H1 (cell line): ENCODE data around the gene ZBTB43. TPM values are rescaled to one million over a fixed set of nuclear protein-coding genes. Genes with fewer than 3 reads are reported as not detected.
A peak's percentile ranks its signal among the peaks of the same experiment; 100 is the strongest.

Experiments used
- CTCF ChIA-PET: fragments of 300-600 bp; sonication (Branson Sonifier 250); formaldehyde crosslinking; loops from one replicate; lab custom pipeline; 2021; ENCODE audit not compliant: partially characterized antibody; lab: Charles Lee
- POLR2A ChIA-PET: fragments of 300-600 bp; sonication (Branson Sonifier 250); formaldehyde crosslinking; loops from one replicate; lab custom pipeline; 2021; ENCODE audit warnings: inconsistent platforms; ENCODE audit not compliant: partially characterized antibody; lab: Charles Lee
- DNase-seq, 2 experiments: peaks; one replicate each; pipeline versions ENCODE4 v3.0.0 to v3.0.0-alpha.2; 2010 to 2022; ENCODE audit warnings: low spot score in 2 of 2, low read depth in 1 of 2, mixed read lengths in 1 of 2
- FAIRE-seq: peaks from 2 replicates; lab custom pipeline; 2011; peaks lifted over from hg19 to GRCh38; lab: Jason Lieb, UNC
- H2AFZ ChIP-seq: 2 replicates; pipeline ENCODE4 v1.8.1; 2012; ENCODE audit warnings: low read length, inconsistent platforms
- H2AK5ac ChIP-seq: 2 replicates; pipeline ENCODE4 v1.6.1; 2013; ENCODE audit warnings: low read depth, low read length
- H2BK120ac ChIP-seq: replicated peaks from 2 replicates; pipeline ENCODE3; 2013; ENCODE audit warnings: low read depth, low read length, inconsistent platforms
- H2BK12ac ChIP-seq: 2 replicates; pipeline ENCODE4 v1.6.1; 2013; ENCODE audit warnings: low read depth, low read length
- H2BK15ac ChIP-seq: 2 replicates; pipeline ENCODE4 v1.6.1; 2013; ENCODE audit warnings: low read length
- H2BK20ac ChIP-seq: 2 replicates; pipeline ENCODE4 v1.6.1; 2013; ENCODE audit warnings: low read length
- H2BK5ac ChIP-seq: 2 replicates; pipeline ENCODE4 v1.6.1; 2013; ENCODE audit warnings: low read depth, low read length
- H3K14ac ChIP-seq: 2 replicates; pipeline ENCODE4 v1.6.1; 2013; ENCODE audit warnings: inconsistent platforms; ENCODE audit not compliant: insufficient read length
- H3K18ac ChIP-seq: 2 replicates; pipeline ENCODE4 v1.6.1; 2013; ENCODE audit warnings: low read length; ENCODE audit errors: extremely low read depth
- H3K23ac ChIP-seq: 2 replicates; pipeline ENCODE4 v1.6.1; 2013; ENCODE audit warnings: inconsistent platforms; ENCODE audit not compliant: insufficient read length
- H3K23me2 ChIP-seq: 2 replicates; pipeline ENCODE4 v1.6.1; 2013; ENCODE audit warnings: low read depth, low read length
- H3K27ac ChIP-seq: 2 replicates; pipeline ENCODE4 v1.6.1; 2011; ENCODE audit warnings: low read depth, low read length, inconsistent platforms
- H3K27me3 ChIP-seq, 4 experiments: replicated peaks in 1 of 4; 1 replicate in 1 of 4; 2 replicates in 3 of 4; pipeline versions ENCODE4 v1.6.1 to v1.8.1; 2011 to 2013; ENCODE audit warnings: low read length in 3 of 4, mild to moderate bottlenecking in 3 of 4, inconsistent platforms in 2 of 4, mixed read lengths in 2 of 4, moderate library complexity in 1 of 4; ENCODE audit not compliant: control insufficient read depth in 3 of 4, insufficient read depth in 3 of 4; ENCODE audit errors: extremely low read depth in 1 of 4
- H3K36me3 ChIP-seq, 4 experiments: 2 replicates each; pipeline versions ENCODE4 v1.6.1 to v1.8.1; 2011 to 2013; ENCODE audit warnings: mild to moderate bottlenecking in 4 of 4, low read length in 3 of 4, moderate library complexity in 2 of 4, control low read depth in 1 of 4, inconsistent platforms in 1 of 4; ENCODE audit not compliant: insufficient read depth in 4 of 4, control insufficient read depth in 2 of 4
- H3K4ac ChIP-seq: replicated peaks from 2 replicates; pipeline ENCODE3; 2013; ENCODE audit warnings: low read length, low read depth, mixed read lengths, inconsistent platforms; ENCODE audit not compliant: insufficient read length
- H3K4me1 ChIP-seq, 4 experiments: replicated peaks in 1 of 4; 1 replicate in 1 of 4; 2 replicates in 3 of 4; pipeline versions ENCODE4 v1.6.1 to v1.8.1; 2011 to 2013; ENCODE audit warnings: low read length in 3 of 4, inconsistent platforms in 2 of 4, mixed read lengths in 1 of 4; ENCODE audit not compliant: insufficient read depth in 4 of 4, control insufficient read depth in 3 of 4
- H3K4me2 ChIP-seq, 2 experiments: 2 replicates each; pipeline versions ENCODE4 v1.6.1 to v1.8.1; 2011 to 2013; ENCODE audit warnings: low read depth in 2 of 2, low read length in 2 of 2, control low read depth in 1 of 2, inconsistent platforms in 1 of 2, mild to moderate bottlenecking in 1 of 2; ENCODE audit not compliant: insufficient read depth in 1 of 2
- H3K4me3 ChIP-seq, 4 experiments: fragments of 200-600, 300-600 bp in 1 of 4; sonication (generic), shearing (Covaris generic), sonication (Bioruptor Twin) in 1 of 4; 2 replicates each; pipeline versions ENCODE4 v1.5.1 to v1.8.1; 2011 to 2016; ENCODE audit warnings: low read length in 4 of 4, low read depth in 3 of 4, control low read depth in 2 of 4, inconsistent platforms in 2 of 4, mild to moderate bottlenecking in 2 of 4, mixed read lengths in 1 of 4, moderate library complexity in 1 of 4; ENCODE audit not compliant: insufficient read depth in 2 of 4; ENCODE audit errors: extremely low read depth in 1 of 4
- H3K56ac ChIP-seq: replicated peaks from 2 replicates; pipeline ENCODE3; 2013; ENCODE audit warnings: low read depth, mild to moderate bottlenecking, mixed read lengths, low read length, inconsistent platforms; ENCODE audit not compliant: insufficient read length
- H3K79me1 ChIP-seq: 2 replicates; pipeline ENCODE4 v1.6.1; 2013; ENCODE audit warnings: low read depth, low read length, control low read depth
- H3K79me2 ChIP-seq, 2 experiments: 2 replicates each; pipeline versions ENCODE4 v1.6.1 to v1.8.1; 2012 to 2013; ENCODE audit warnings: low read length in 2 of 2, mild to moderate bottlenecking in 2 of 2, inconsistent platforms in 1 of 2; ENCODE audit not compliant: insufficient read depth in 2 of 2, control insufficient read depth in 1 of 2
- H3K9ac ChIP-seq, 4 experiments: replicated peaks in 1 of 4; 1 replicate in 1 of 4; 2 replicates in 3 of 4; pipeline versions ENCODE4 v1.6.1 to v1.8.1; 2011 to 2013; ENCODE audit warnings: low read depth in 3 of 4, low read length in 3 of 4, control low read depth in 2 of 4, mild to moderate bottlenecking in 2 of 4, moderate library complexity in 2 of 4, inconsistent platforms in 1 of 4; ENCODE audit errors: extremely low read depth in 1 of 4
- H3K9me3 ChIP-seq, 2 experiments: 2 replicates each; pipeline versions ENCODE4 v1.6.1 to v1.8.1; 2012 to 2013; ENCODE audit warnings: mild to moderate bottlenecking in 2 of 2, moderate library complexity in 2 of 2, control low read depth in 1 of 2, inconsistent platforms in 1 of 2, low read depth in 1 of 2, low read length in 1 of 2, mixed read lengths in 1 of 2; ENCODE audit not compliant: insufficient read depth in 2 of 2
- H4K20me1 ChIP-seq, 2 experiments: replicated peaks in 1 of 2; 2 replicates each; pipeline versions ENCODE3 to v1.8.1; 2011 to 2013; ENCODE audit warnings: inconsistent platforms in 2 of 2, low read length in 2 of 2, mild to moderate bottlenecking in 1 of 2; ENCODE audit not compliant: insufficient read depth in 2 of 2, control insufficient read depth in 1 of 2
- H4K5ac ChIP-seq: 2 replicates; pipeline ENCODE4 v1.6.1; 2013; ENCODE audit warnings: low read length, low read depth, mixed read lengths, inconsistent platforms; ENCODE audit not compliant: insufficient read length
- H4K8ac ChIP-seq: 2 replicates; pipeline ENCODE4 v1.8.0; 2013; ENCODE audit warnings: mild to moderate bottlenecking, moderate library complexity, low read length, inconsistent platforms; ENCODE audit not compliant: insufficient read depth; ENCODE audit errors: extremely low read depth
- H4K91ac ChIP-seq: replicated peaks from 2 replicates; pipeline ENCODE3; 2013; ENCODE audit warnings: low read length, mixed read lengths, inconsistent platforms; ENCODE audit not compliant: insufficient read length
- CHD2 ChIP-seq: IDR thresholded peaks from 2 replicates; pipeline ENCODE4 v1.6.1; 2012; ENCODE audit warnings: low read length, improper control_type of control experiment
- E2F6 ChIP-seq: IDR thresholded peaks from 2 replicates; pipeline ENCODE4 v1.6.1; 2012; ENCODE audit warnings: inconsistent platforms
- JUN ChIP-seq: IDR thresholded peaks from 2 replicates; pipeline ENCODE4 v1.6.1; 2011; ENCODE audit warnings: low read depth, mild to moderate bottlenecking, improper control_type of control experiment, low read length
- MAFK ChIP-seq: IDR thresholded peaks from 2 replicates; pipeline ENCODE4 v1.6.1; 2012; ENCODE audit warnings: low read depth, mild to moderate bottlenecking, improper control_type of control experiment, low read length
- WGBS, 2 experiments: shearing (Covaris generic) in 1 of 2; methylation state at CpG; one replicate each; pipeline versions ENCODE4 v1.1.6 to v1.1.7; 2013 to 2015; ENCODE audit warnings: low lambda C conversion rate in 2 of 2, mixed read lengths in 2 of 2, inconsistent platforms in 1 of 2, low coverage in 1 of 2, missing lambda C conversion rate in 1 of 2; ENCODE audit not compliant: insufficient replicate concordance in 2 of 2, insufficient coverage in 1 of 2, insufficient read length in 1 of 2; ENCODE audit errors: extremely low coverage in 1 of 2, missing lambda C conversion rate in 1 of 2; 5-methylcytosine and 5-hydroxymethylcytosine counted together
- polyA plus RNA-seq, 7 experiments: library from polyadenylated mRNA; depleted of rRNA in 3 of 7; stranded (reverse) in 5 of 7; unstranded in 2 of 7; fragments of >200 nt in 5 of 7; fragments of 200-250 nt in 2 of 7; gene quantifications; 1 replicate in 5 of 7; 2 replicates in 1 of 7; 4 replicates in 1 of 7; pipeline versions ENCODE4 v1.2.1 to v1.2.3, GENCODE V29; 2011 to 2013; ENCODE audit warnings: missing spikeins in 2 of 7, mixed read lengths in 2 of 7
- total RNA-seq: library from RNA; stranded (reverse); fragmentation: NEBNext Ultra II Directional; extraction: Animal tissue kit (Norgen Biotek cat#: 25700); gene quantifications from 2 replicates; pipeline ENCODE4 v1.2.1, GENCODE V29; 2021

ZBTB43 gene
- total and polyA plus RNA-seq, 2 of the 8 experiments (the other 6 are each of a cell fraction or from before 2014, with no cell fraction given): 4.1 to 16.7 TPM

GRCh38 chr9:126797903-126798302 lies 6.9 kb upstream of the ZBTB43 start:
- Histone ChIP-seq H3K79me1 (no peaks in the 10 kb centered on the region), H3K4me2 (no peak overlapping the region), H4K8ac (no peak overlapping the region), H2BK120ac (no peak overlapping the region), H2AK5ac (no peak overlapping the region), H4K5ac (no peak overlapping the region), H3K18ac (no peak overlapping the region), H3K36me3 (no peaks in the 10 kb centered on the region), H4K91ac (no peak overlapping the region), H3K23ac (no peak overlapping the region), H3K9me3 (no peaks in the 10 kb centered on the region), H2AFZ (no peak overlapping the region), H2BK15ac (no peak overlapping the region), H3K9ac (no peak overlapping the region), H2BK12ac (no peak overlapping the region), H3K23me2 (no peaks in the 10 kb centered on the region), H4K20me1 (no peaks in the 10 kb centered on the region), H3K4ac (no peak overlapping the region), H3K4me1 (peaks cover 0 to 2% (median 0%) of the 10 kb centered on the region in 4 experiments; a peak in 1 of 7 replicates), H3K14ac (no peak overlapping the region), H3K27me3 (0 out of 7 replicates have a peak, but pooled peaks cover 0 to 3% (median 0%) of the 10 kb centered on the region in 4 experiments), H3K56ac (no peak overlapping the region), H3K4me3 (no peak overlapping the region), H3K27ac (no peak overlapping the region), H3K79me2 (no peaks in the 10 kb centered on the region), H2BK20ac (no peak overlapping the region), H2BK5ac (no peak overlapping the region)
- POLR2A ChIA-PET: interaction anchor here (1.2 kb wide), 1 partner anchor 98 kb away, joined by 3 read pairs; no protein-coding TSS in a partner anchor
- DNase-seq: no peak
- 90% methylated on average over 2 of the region's 2 CpGs; no CpG with 5 or more reads in 1 of the 2 experiments for WGBS, 2 experiments
- no peak for FAIRE-seq
- CTCF ChIA-PET: no interaction called here
- no peak for TF ChIP-seq E2F6
- TF ChIP-seq JUN: no peak
- TF ChIP-seq MAFK: peak; percentile 70; the same call in 1 of the 2 replicates
- no peak for TF ChIP-seq CHD2
